IMR-90 (cell line): ENCODE data around the gene SCAMP2. TPM values are rescaled to one million over a fixed set of nuclear protein-coding genes. Genes with fewer than 3 reads are reported as not detected.

Experiments
- ATAC-seq: fragments of 200-7000 bp; cut with Tn5 transposase; 2 replicates; pipeline ENCODE4 v1.9.1; 2020; ENCODE audit warnings: low read depth, mild to moderate bottlenecking, moderate library complexity
- BruUV-seq: library from RNA; stranded (reverse); fragments of 400-500 nt; replicated peaks from 2 replicates; lab custom pipeline; 2021; lab: Mats Ljungman, UMichigan
- CTCF ChIA-PET: fragments of 300-600 bp; formaldehyde crosslinking; extraction: SDS; loops from one replicate; lab custom pipeline; 2021; ENCODE audit warnings: antibody characterized with exemption; lab: Yijun Ruan, JAX
- POLR2A ChIA-PET: fragments of 300-600 bp; sonication (Branson Sonifier 250); formaldehyde crosslinking; loops from one replicate; lab custom pipeline; 2022; ENCODE audit warnings: antibody characterized with exemption; ENCODE audit not compliant: unreplicated experiment; lab: Charles Lee
- DNase-seq: peaks from one replicate; pipeline ENCODE4 v3.0.0; 2013
- H2AFZ ChIP-seq: replicated peaks from 2 replicates; pipeline ENCODE3; 2013; ENCODE audit warnings: low read length, mild to moderate bottlenecking; ENCODE audit not compliant: poor library complexity
- H2AK5ac ChIP-seq: 2 replicates; pipeline ENCODE4 v1.6.1; 2013; ENCODE audit warnings: low read depth, low read length, inconsistent platforms
- H2AK9ac ChIP-seq: replicated peaks from 2 replicates; pipeline ENCODE3; 2013; ENCODE audit warnings: mild to moderate bottlenecking, low read depth, low read length, moderate library complexity; ENCODE audit not compliant: poor library complexity
- H2BK120ac ChIP-seq: 2 replicates; pipeline ENCODE4 v1.6.1; 2013; ENCODE audit warnings: low read depth, low read length, inconsistent platforms
- H2BK15ac ChIP-seq: 3 replicates; pipeline ENCODE4 v1.6.1; 2013; ENCODE audit warnings: low read depth, low read length, inconsistent platforms
- H2BK20ac ChIP-seq: 2 replicates; pipeline ENCODE4 v1.6.1; 2013; ENCODE audit warnings: low read depth, mild to moderate bottlenecking, inconsistent platforms, low read length, moderate library complexity
- H2BK5ac ChIP-seq: 2 replicates; pipeline ENCODE4 v1.6.1; 2013; ENCODE audit warnings: mild to moderate bottlenecking, low read depth, low read length, inconsistent platforms; ENCODE audit not compliant: poor library complexity, severe bottlenecking
- H3K14ac ChIP-seq: replicated peaks from 2 replicates; pipeline ENCODE4 v1.6.1; 2013; ENCODE audit warnings: low read depth, low read length, inconsistent platforms
- H3K18ac ChIP-seq: 2 replicates; pipeline ENCODE4 v1.6.1; 2013; ENCODE audit warnings: low read depth, low read length, control low read depth
- H3K23ac ChIP-seq: 2 replicates; pipeline ENCODE4 v1.6.1; 2013; ENCODE audit warnings: low read depth, low read length, inconsistent platforms
- H3K27ac ChIP-seq: 2 replicates; pipeline ENCODE4 v1.5.1; 2013; ENCODE audit warnings: mild to moderate bottlenecking, control low read depth, low read length; ENCODE audit not compliant: insufficient read depth
- H3K27me3 ChIP-seq: 2 replicates; pipeline ENCODE4 v1.6.1; 2013; ENCODE audit warnings: low read length; ENCODE audit not compliant: control insufficient read depth, insufficient read depth
- H3K36me3 ChIP-seq: 2 replicates; pipeline ENCODE4 v1.6.1; 2013; ENCODE audit warnings: low read length, mixed read lengths; ENCODE audit not compliant: control insufficient read depth, insufficient read depth
- H3K4ac ChIP-seq: 2 replicates; pipeline ENCODE4 v1.6.1; 2013; ENCODE audit warnings: low read depth, low read length, inconsistent platforms
- H3K4me1 ChIP-seq: 2 replicates; pipeline ENCODE4 v1.6.1; 2013; ENCODE audit warnings: low read length, mixed read lengths; ENCODE audit not compliant: control insufficient read depth, insufficient read depth
- H3K4me2 ChIP-seq: 2 replicates; pipeline ENCODE4 v1.6.1; 2013; ENCODE audit warnings: low read depth, mild to moderate bottlenecking, control low read depth, low read length, moderate library complexity
- H3K4me3 ChIP-seq: 2 replicates; pipeline ENCODE4 v1.5.1; 2013; ENCODE audit warnings: low read depth, mild to moderate bottlenecking, control low read depth, low read length, moderate library complexity; ENCODE audit not compliant: insufficient read depth
- H3K56ac ChIP-seq: 2 replicates; pipeline ENCODE4 v1.6.1; 2013; ENCODE audit warnings: low read length, inconsistent platforms; ENCODE audit not compliant: insufficient read depth; ENCODE audit errors: extremely low read depth
- H3K79me1 ChIP-seq, 2 experiments: 2 replicates each; pipeline ENCODE4 v1.6.1; 2013; ENCODE audit warnings: low read length in 2 of 2, inconsistent platforms in 1 of 2, low read depth in 1 of 2
- H3K9ac ChIP-seq: 2 replicates; pipeline ENCODE4 v1.6.1; 2013; ENCODE audit warnings: low read depth, low read length, control low read depth
- H3K9me1 ChIP-seq: 2 replicates; pipeline ENCODE4 v1.6.1; 2013; ENCODE audit warnings: low read length, inconsistent platforms; ENCODE audit not compliant: insufficient read depth
- H3K9me3 ChIP-seq: 2 replicates; pipeline ENCODE4 v1.6.1; 2013; ENCODE audit warnings: low read length; ENCODE audit not compliant: control insufficient read depth, insufficient read depth
- H4K20me1 ChIP-seq: 2 replicates; pipeline ENCODE4 v1.6.1; 2013; ENCODE audit warnings: low read length, inconsistent platforms; ENCODE audit not compliant: insufficient read depth
- H4K5ac ChIP-seq: 2 replicates; pipeline ENCODE4 v1.6.1; 2013; ENCODE audit warnings: mild to moderate bottlenecking, low read depth, low read length, control low read depth
- H4K8ac ChIP-seq, 2 experiments: 2 replicates each; pipeline ENCODE4 v1.6.1; 2013; ENCODE audit warnings: low read depth in 2 of 2, low read length in 2 of 2, control low read depth in 1 of 2, inconsistent platforms in 1 of 2
- H4K91ac ChIP-seq: 2 replicates; pipeline ENCODE4 v1.6.1; 2013; ENCODE audit warnings: low read depth, low read length, inconsistent platforms; ENCODE audit not compliant: insufficient read depth
- BHLHE40 ChIP-seq: fragments of 150-350 bp; IDR thresholded peaks from 2 replicates; pipeline ENCODE4 v1.6.1; 2016; ENCODE audit warnings: mild to moderate bottlenecking, low read depth, low read length
- CEBPB ChIP-seq: IDR thresholded peaks from 2 replicates; pipeline ENCODE4 v1.6.1; 2012; ENCODE audit warnings: low read depth, low read length, improper control_type of control experiment
- CHD1 ChIP-seq: IDR thresholded peaks from 2 replicates; pipeline ENCODE4 v1.6.1; 2012; ENCODE audit warnings: low read depth, low read length, improper control_type of control experiment
- FOS ChIP-seq: fragments of 150-350 bp; IDR thresholded peaks from 2 replicates; pipeline ENCODE4 v1.6.1; 2016; ENCODE audit warnings: low read depth, low read length
- MAFK ChIP-seq: IDR thresholded peaks from 2 replicates; pipeline ENCODE4 v1.6.1; 2012; ENCODE audit warnings: low read depth, low read length, improper control_type of control experiment
- MAZ ChIP-seq: IDR thresholded peaks from 2 replicates; pipeline ENCODE4 v1.6.1; 2012; ENCODE audit warnings: low read depth, mild to moderate bottlenecking, low read length, improper control_type of control experiment, moderate library complexity, borderline replicate concordance
- MXI1 ChIP-seq: IDR thresholded peaks from 2 replicates; pipeline ENCODE4 v1.6.1; 2012; ENCODE audit warnings: low read depth, mild to moderate bottlenecking, low read length, moderate library complexity, borderline replicate concordance
- NFE2L2 ChIP-seq: fragments of 150-350 bp; IDR thresholded peaks from 2 replicates; pipeline ENCODE4 v1.6.1; 2016; ENCODE audit warnings: low read depth, mild to moderate bottlenecking, low read length
- POLR2A ChIP-seq: IDR thresholded peaks from 2 replicates; pipeline ENCODE4 v1.6.1; 2012; ENCODE audit warnings: mild to moderate bottlenecking, low read depth, low read length
- RAD21 ChIP-seq: IDR thresholded peaks from 2 replicates; pipeline ENCODE4 v1.6.1; 2012; ENCODE audit warnings: low read length, improper control_type of control experiment
- RCOR1 ChIP-seq: IDR thresholded peaks from 2 replicates; pipeline ENCODE4 v1.6.1; 2012; ENCODE audit warnings: mild to moderate bottlenecking, low read length, improper control_type of control experiment; ENCODE audit not compliant: insufficient replicate concordance
- RFX5 ChIP-seq: IDR thresholded peaks from 2 replicates; pipeline ENCODE4 v1.8.0; 2012; ENCODE audit warnings: low read depth, mild to moderate bottlenecking, low read length, moderate library complexity
- SMC3 ChIP-seq: fragments of 150-350 bp; IDR thresholded peaks from 2 replicates; pipeline ENCODE4 v1.6.1; 2016; ENCODE audit warnings: low read depth, mild to moderate bottlenecking, antibody characterized with exemption, low read length, moderate library complexity
- WGBS, 2 experiments: methylation state at CpG; one replicate each; pipeline versions ENCODE4 v1.1.5 to v1.1.7; 2013; ENCODE audit warnings: missing lambda C conversion rate in 2 of 2; ENCODE audit not compliant: insufficient read length in 1 of 2; ENCODE audit errors: extremely low coverage in 2 of 2; 5-methylcytosine and 5-hydroxymethylcytosine counted together
- dilution Hi-C: fragments of 300-500 bp; cut with HindIII; formaldehyde crosslinking; loops from one replicate; pipeline ENCODE4 v1.14.3; 2018; ENCODE audit warnings: low sequenced_read_pairs; ENCODE audit not compliant: unreplicated experiment
- in situ Hi-C: fragments of 300-500 bp; cut with MboI; formaldehyde crosslinking; loops from 3 replicates; pipeline ENCODE4 v1.14.3; 2019; ENCODE audit warnings: low sequenced_read_pairs, inconsistent platforms, mixed read lengths
- intact Hi-C: fragments of 100-400 bp; cut with micrococcal nuclease; formaldehyde crosslinking; loops from 2 replicates; pipeline ENCODE4 v1.10.0; 2022
- polyA plus RNA-seq, 3 experiments: library from polyadenylated mRNA; depleted of rRNA; stranded (reverse); fragments of >200 nt; gene quantifications; 2 replicates each; pipeline ENCODE4 v1.2.3, GENCODE V29; 2012; ENCODE audit warnings: low replicate concordance in 1 of 3
- total RNA-seq: library from RNA; depleted of rRNA; stranded (reverse); fragments of >200 nt; gene quantifications from 2 replicates; pipeline ENCODE4 v1.2.3, GENCODE V29; 2012
- TF ChIP-seq, protein P1 (sequence below): conservative IDR thresholded peaks from 2 replicates; pipeline ENCODE4 v1.5.1; 2012; ENCODE audit warnings: mild to moderate bottlenecking, low read depth, low read length, improper control_type of control experiment
- TF ChIP-seq, protein P2 (sequence below): fragments of 150-350 bp; IDR thresholded peaks from 2 replicates; pipeline ENCODE4 v1.6.1; 2016; ENCODE audit warnings: low read depth, mild to moderate bottlenecking, low read length, moderate library complexity, borderline replicate concordance
- TF ChIP-seq, protein P3 (sequence below): fragments of 150-350 bp; IDR thresholded peaks from 2 replicates; pipeline ENCODE4 v1.6.1; 2017; ENCODE audit warnings: mild to moderate bottlenecking, antibody characterized with exemption, low read length, low read depth

SCAMP2 gene
- total and polyA plus RNA-seq, 2 of the 4 experiments (the other 2 are of a cell fraction) = 25.8 to 111 TPM

DNA sequence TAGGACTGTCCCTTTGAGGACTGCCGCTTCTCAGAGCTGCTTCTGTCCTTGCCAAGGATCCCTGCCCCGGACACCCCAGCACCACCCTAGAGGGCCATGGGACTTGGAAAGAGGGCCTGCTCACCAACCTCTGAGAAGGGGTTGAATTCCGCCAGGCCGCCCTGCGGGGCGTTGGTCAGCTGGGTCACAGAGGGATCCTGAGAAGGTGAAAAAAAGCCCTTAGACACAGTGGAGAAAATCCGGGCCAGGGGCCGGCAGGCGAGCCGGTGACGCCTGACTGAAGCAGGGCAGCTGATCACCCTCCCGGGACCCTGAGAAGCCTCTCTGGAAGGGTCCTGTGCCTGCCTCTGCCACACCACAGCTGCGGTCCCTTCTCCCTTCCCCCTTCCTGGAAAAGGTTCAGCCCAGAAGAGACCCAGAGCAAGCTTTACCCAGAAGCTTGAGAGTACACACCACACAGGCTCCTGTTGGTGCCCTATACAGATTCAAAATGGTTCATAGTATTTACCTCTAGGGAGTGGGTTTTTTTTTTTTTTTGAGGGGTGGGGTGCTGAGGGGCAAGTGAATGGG lies 18.6 kb downstream of the SCAMP2 start:
- Histone ChIP-seq H3K4me3 (no peak overlapping the region), H2BK20ac (no peak overlapping the region), H3K9me3 (no peaks in the 10 kb centered on the region), H4K5ac (no peak overlapping the region), H4K20me1 (peaks cover 45% of the 10 kb centered on the region), H4K91ac (no peak overlapping the region), H3K36me3 (peaks cover 50% of the 10 kb centered on the region), H2AFZ (no peak overlapping the region), H2BK15ac (no peak overlapping the region), H3K56ac (no peak overlapping the region), H3K9ac (no peak overlapping the region), H3K14ac (no peak overlapping the region), H4K8ac (no peak overlapping the region), H2AK5ac (no peak overlapping the region), H2AK9ac (no peak overlapping the region), H3K18ac (no peak overlapping the region), H3K23ac (no peak overlapping the region), H2BK120ac (no peak overlapping the region), H3K27me3 (no peaks in the 10 kb centered on the region), H2BK5ac (no peak overlapping the region), H3K9me1 (peaks cover 10% of the 10 kb centered on the region; the same call in 1 of the 2 replicates), H3K4me1 (no peaks in the 10 kb centered on the region), H3K79me1 (peaks cover 15 to 48% of the 10 kb centered on the region in 2 experiments), H3K4me2 (no peak overlapping the region), H3K4ac (no peak overlapping the region), H3K27ac (no peak overlapping the region)
- intact Hi-C loops (no loop called here), dilution Hi-C loops (no loop called here), in situ Hi-C loops (no loop called here)
- TF ChIP-seq POLR2A (no peak), RFX5 (no peak), NFE2L2 (no peak), SMC3 (no peak), RCOR1 (no peak), MAZ (no peak), MXI1 (no peak), CEBPB (no peak), FOS (no peak), MAFK (no peak), CHD1 (no peak), BHLHE40 (no peak), RAD21 (no peak)
- TF ChIP-seq, protein P1, sequence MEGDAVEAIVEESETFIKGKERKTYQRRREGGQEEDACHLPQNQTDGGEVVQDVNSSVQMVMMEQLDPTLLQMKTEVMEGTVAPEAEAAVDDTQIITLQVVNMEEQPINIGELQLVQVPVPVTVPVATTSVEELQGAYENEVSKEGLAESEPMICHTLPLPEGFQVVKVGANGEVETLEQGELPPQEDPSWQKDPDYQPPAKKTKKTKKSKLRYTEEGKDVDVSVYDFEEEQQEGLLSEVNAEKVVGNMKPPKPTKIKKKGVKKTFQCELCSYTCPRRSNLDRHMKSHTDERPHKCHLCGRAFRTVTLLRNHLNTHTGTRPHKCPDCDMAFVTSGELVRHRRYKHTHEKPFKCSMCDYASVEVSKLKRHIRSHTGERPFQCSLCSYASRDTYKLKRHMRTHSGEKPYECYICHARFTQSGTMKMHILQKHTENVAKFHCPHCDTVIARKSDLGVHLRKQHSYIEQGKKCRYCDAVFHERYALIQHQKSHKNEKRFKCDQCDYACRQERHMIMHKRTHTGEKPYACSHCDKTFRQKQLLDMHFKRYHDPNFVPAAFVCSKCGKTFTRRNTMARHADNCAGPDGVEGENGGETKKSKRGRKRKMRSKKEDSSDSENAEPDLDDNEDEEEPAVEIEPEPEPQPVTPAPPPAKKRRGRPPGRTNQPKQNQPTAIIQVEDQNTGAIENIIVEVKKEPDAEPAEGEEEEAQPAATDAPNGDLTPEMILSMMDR = no peak
- TF ChIP-seq, protein P2, sequence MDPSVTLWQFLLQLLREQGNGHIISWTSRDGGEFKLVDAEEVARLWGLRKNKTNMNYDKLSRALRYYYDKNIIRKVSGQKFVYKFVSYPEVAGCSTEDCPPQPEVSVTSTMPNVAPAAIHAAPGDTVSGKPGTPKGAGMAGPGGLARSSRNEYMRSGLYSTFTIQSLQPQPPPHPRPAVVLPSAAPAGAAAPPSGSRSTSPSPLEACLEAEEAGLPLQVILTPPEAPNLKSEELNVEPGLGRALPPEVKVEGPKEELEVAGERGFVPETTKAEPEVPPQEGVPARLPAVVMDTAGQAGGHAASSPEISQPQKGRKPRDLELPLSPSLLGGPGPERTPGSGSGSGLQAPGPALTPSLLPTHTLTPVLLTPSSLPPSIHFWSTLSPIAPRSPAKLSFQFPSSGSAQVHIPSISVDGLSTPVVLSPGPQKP = no peak
- TF ChIP-seq, protein P3, sequence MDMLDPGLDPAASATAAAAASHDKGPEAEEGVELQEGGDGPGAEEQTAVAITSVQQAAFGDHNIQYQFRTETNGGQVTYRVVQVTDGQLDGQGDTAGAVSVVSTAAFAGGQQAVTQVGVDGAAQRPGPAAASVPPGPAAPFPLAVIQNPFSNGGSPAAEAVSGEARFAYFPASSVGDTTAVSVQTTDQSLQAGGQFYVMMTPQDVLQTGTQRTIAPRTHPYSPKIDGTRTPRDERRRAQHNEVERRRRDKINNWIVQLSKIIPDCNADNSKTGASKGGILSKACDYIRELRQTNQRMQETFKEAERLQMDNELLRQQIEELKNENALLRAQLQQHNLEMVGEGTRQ = no peak
- ATAC-seq (no peak), DNase-seq (no peak)
- WGBS, 2 experiments = 95% methylated on average over 8 of the region's 13 CpGs; no CpG with 5 or more reads in 1 of the 2 experiments
- ChIA-PET CTCF (no interaction called here), POLR2A (no interaction called here)
- no TSS peak for BruUV-seq
